Endothelial cell of umbilical vein (primary cell): ENCODE results near the gene LOXL1. TPM values are rescaled to one million over a fixed set of nuclear protein-coding genes. Genes with fewer than 3 reads are reported as not detected.

ENCODE experiments used
- BruUV-seq: library from RNA; stranded (reverse); fragments of 400-500 nt; replicated peaks from 2 replicates; lab custom pipeline; 2021; lab: Mats Ljungman, UMichigan
- CTCF ChIA-PET: fragments of 300-600, 350-600 bp; sonication (Branson Sonifier 250); formaldehyde crosslinking; loops from one replicate; lab custom pipeline; 2021; ENCODE audit warnings: antibody characterized with exemption, inconsistent platforms; lab: Charles Lee
- POLR2A ChIA-PET: fragments of 300-600, 350-600 bp; sonication (Branson Sonifier 250); formaldehyde crosslinking; loops from one replicate; lab custom pipeline; 2021; ENCODE audit warnings: antibody characterized with exemption, inconsistent platforms; lab: Charles Lee
- DNase-seq: peaks from one replicate; pipeline ENCODE4 v3.0.0-alpha.2; 2011; ENCODE audit warnings: low read depth, low spot score
- FAIRE-seq: peaks from 2 replicates; lab custom pipeline; 2011; peaks lifted over from hg19 to GRCh38; lab: Jason Lieb, UNC
- H2AFZ ChIP-seq: 2 replicates; pipeline ENCODE4 v1.6.0; 2012; ENCODE audit warnings: low read depth, low read length, control low read depth, inconsistent platforms
- H3K27ac ChIP-seq: 2 replicates; pipeline ENCODE4 v1.5.1; 2011; ENCODE audit warnings: low read depth, mild to moderate bottlenecking, control low read depth, low read length, moderate library complexity; ENCODE audit not compliant: insufficient read depth
- H3K27me3 ChIP-seq, 2 experiments: 2 replicates each; pipeline versions ENCODE4 v1.6.0 to v1.6.1; 2011; ENCODE audit warnings: low read length in 2 of 2, mixed read lengths in 1 of 2; ENCODE audit not compliant: control insufficient read depth in 2 of 2, insufficient read depth in 2 of 2
- H3K36me3 ChIP-seq, 2 experiments: 2 replicates in 1 of 2; 3 replicates in 1 of 2; pipeline ENCODE4 v1.5.1; 2011; ENCODE audit warnings: low read length in 2 of 2, mild to moderate bottlenecking in 1 of 2, moderate library complexity in 1 of 2; ENCODE audit not compliant: control insufficient read depth in 2 of 2, insufficient read depth in 2 of 2; ENCODE audit errors: extremely low read depth in 1 of 2
- H3K4me1 ChIP-seq: 3 replicates; pipeline ENCODE4 v1.5.1; 2011; ENCODE audit warnings: mild to moderate bottlenecking, low read length; ENCODE audit not compliant: control insufficient read depth, insufficient read depth; ENCODE audit errors: extremely low read depth
- H3K4me2 ChIP-seq: 2 replicates; pipeline ENCODE4 v1.6.1; 2011; ENCODE audit warnings: low read length, control low read depth, mixed read lengths; ENCODE audit not compliant: insufficient read depth
- H3K4me3 ChIP-seq, 3 experiments: fragments of 200-600 bp in 1 of 3; sonication (generic), shearing (Covaris generic) in 1 of 3; replicated peaks in 1 of 3; 2 replicates each; pipeline ENCODE4 v1.5.1; 2011 to 2016; ENCODE audit warnings: control low read depth in 3 of 3, low read length in 3 of 3, mild to moderate bottlenecking in 2 of 3, inconsistent platforms in 1 of 3, low read depth in 1 of 3, moderate library complexity in 1 of 3; ENCODE audit not compliant: insufficient read depth in 1 of 3
- H3K79me2 ChIP-seq: 2 replicates; pipeline ENCODE4 v1.6.0; 2012; ENCODE audit warnings: low read length, inconsistent platforms; ENCODE audit not compliant: control insufficient read depth, insufficient read depth
- H3K9ac ChIP-seq: replicated peaks from 2 replicates; pipeline ENCODE3; 2011; ENCODE audit warnings: low read length, control low read depth; ENCODE audit not compliant: insufficient read depth; ENCODE audit errors: extremely low read depth
- H3K9me1 ChIP-seq: replicated peaks from 3 replicates; pipeline ENCODE4 v1.6.0; 2011; ENCODE audit warnings: mild to moderate bottlenecking, low read length; ENCODE audit not compliant: control insufficient read depth, insufficient read depth; ENCODE audit errors: extremely low read depth
- H3K9me3 ChIP-seq: replicated peaks from 2 replicates; pipeline ENCODE4 v1.5.1; 2012; ENCODE audit warnings: low read length, inconsistent platforms; ENCODE audit not compliant: control insufficient read depth, insufficient read depth
- H4K20me1 ChIP-seq: replicated peaks from 2 replicates; pipeline ENCODE3; 2011; ENCODE audit warnings: mild to moderate bottlenecking, low read length; ENCODE audit not compliant: control insufficient read depth, insufficient read depth; ENCODE audit errors: extremely low read depth
- CTCF ChIP-seq, 2 donors: IDR thresholded peaks; 1 replicate in 1 of 2; 2 replicates in 1 of 2; pipeline ENCODE4 v1.5.1; 2011; ENCODE audit warnings: low read length in 2 of 2, mild to moderate bottlenecking in 2 of 2, moderate library complexity in 2 of 2, control low read depth in 1 of 2, inconsistent platforms in 1 of 2, low read depth in 1 of 2; ENCODE audit not compliant: insufficient read depth in 1 of 2; ENCODE audit errors: extremely low read depth in 1 of 2
- EZH2 ChIP-seq: IDR thresholded peaks from 2 replicates; pipeline ENCODE4 v1.6.1; 2012; ENCODE audit warnings: borderline replicate concordance, low read depth, mild to moderate bottlenecking, moderate library complexity, low read length, inconsistent platforms; ENCODE audit not compliant: severe bottlenecking
- FOS ChIP-seq: IDR thresholded peaks from 2 replicates; pipeline ENCODE4 v1.6.1; 2011; ENCODE audit warnings: mild to moderate bottlenecking, low read length, moderate library complexity, borderline replicate concordance; ENCODE audit not compliant: insufficient read depth
- GATA2 ChIP-seq: IDR thresholded peaks from 2 replicates; pipeline ENCODE4 v1.7.0; 2011; ENCODE audit warnings: low read depth, mild to moderate bottlenecking, moderate library complexity, mixed read lengths, low read length; ENCODE audit not compliant: insufficient read length, insufficient read depth
- JUN ChIP-seq: IDR thresholded peaks from 2 replicates; pipeline ENCODE4 v1.6.1; 2011; ENCODE audit warnings: borderline replicate concordance, low read depth; ENCODE audit not compliant: insufficient read length, insufficient read depth
- MAX ChIP-seq: IDR thresholded peaks from 2 replicates; pipeline ENCODE4 v1.6.1; 2011; ENCODE audit not compliant: insufficient read depth, insufficient read length
- MYC ChIP-seq: IDR thresholded peaks from one replicate; pipeline ENCODE4 v1.6.1; 2011; ENCODE audit warnings: mild to moderate bottlenecking, low read depth, low read length
- POLR2A ChIP-seq: IDR thresholded peaks from 2 replicates; pipeline ENCODE4 v1.6.1; 2012; ENCODE audit warnings: low read depth, mild to moderate bottlenecking, control low read depth, low read length
- POLR2AphosphoS5 ChIP-seq: IDR thresholded peaks from 2 replicates; pipeline ENCODE4 v1.6.1; 2012; ENCODE audit warnings: low read depth, mild to moderate bottlenecking, control low read depth, low read length, moderate library complexity; ENCODE audit not compliant: insufficient read depth
- dilution Hi-C: fragments of 300-500 bp; cut with MboI; formaldehyde crosslinking; loops from one replicate; pipeline ENCODE4 v1.15.0; 2019; ENCODE audit warnings: low sequenced_read_pairs; ENCODE audit not compliant: extremely low pct_ligation_motif_present
- intact Hi-C: fragments of 100-400 bp; cut with micrococcal nuclease; formaldehyde crosslinking; loops from one replicate; pipeline ENCODE4 v1.10.0; 2022
- polyA plus RNA-seq, 4 experiments: library from polyadenylated mRNA; depleted of rRNA in 3 of 4; stranded (reverse) in 3 of 4; unstranded in 1 of 4; fragments of >200 nt; gene quantifications; 2 replicates each; pipeline versions ENCODE4 v1.2.1 to v1.2.3, GENCODE V29; 2011 to 2012; ENCODE audit warnings: missing spikeins in 1 of 4
- total RNA-seq: library from RNA; stranded (reverse); gene quantifications from 2 replicates; pipeline ENCODE4 v1.2.3, GENCODE V29; 2021

Gene LOXL1
- total and polyA plus RNA-seq, 2 donors (not counting 3 experiments of a cell fraction or from before 2014, with no cell fraction given) = 5.2 to 14.4 TPM

GRCh38 chr15:73889053-73889761 lies 37.1 kb upstream of the LOXL1 start:
- no peaks in the 10 kb centered on the region for H3K36me3 ChIP-seq
- H3K4me1 ChIP-seq = no peaks in the 10 kb centered on the region
- no peaks in the 10 kb centered on the region for H3K9me1 ChIP-seq
- dilution Hi-C loops = no loop called here
- H2AFZ ChIP-seq = no peak overlapping the region
- H3K9me3 ChIP-seq = no peaks in the 10 kb centered on the region
- no peak overlapping the region for H3K4me3 ChIP-seq
- intact Hi-C loops = no loop called here
- ChIA-PET POLR2A (no interaction called here), CTCF (interaction anchor here (1.2 to 1.3 kb wide), 3 partner anchors 15 to 160 kb away, joined by 3 to 10 read pairs (median 6); no protein-coding TSS in a partner anchor)
- H3K4me2 ChIP-seq = no peak overlapping the region
- H3K9ac ChIP-seq = no peak overlapping the region
- H4K20me1 ChIP-seq = no peaks in the 10 kb centered on the region
- no peak overlapping the region for H3K27ac ChIP-seq
- peaks cover 0 to 1% of the 10 kb centered on the region in 2 experiments for H3K27me3 ChIP-seq
- DNase-seq (no peak), FAIRE-seq (no peak)
- TF ChIP-seq GATA2 (no peak), EZH2 (no peak), POLR2A (no peak), POLR2AphosphoS5 (no peak), CTCF (IDR thresholded peaks at IDR 0.05; ENCODE audit: extremely low read depth in 1 of 2, insufficient read depth in 1 of 2, low read depth in 1 of 2, low read length in 2 of 2) (no peak), FOS (no peak), MAX (no peak), MYC (no peak), JUN (no peak)
- no TSS peak for BruUV-seq
- H3K79me2 ChIP-seq = no peaks in the 10 kb centered on the region
